Stimulated activated CD8-positive, alpha-beta memory T cell treated with anti-CD3 and anti-CD28 coated beads, Interleukin-12 subunit alpha, Interleukin-12 subunit beta, amount 100 ng/mL, for 4 hours (primary cell): ENCODE data around the gene NSRP1.
"Not testable (repeated sequence)": the region's sequence is repeated elsewhere in the genome, so short reads cannot be mapped to it uniquely, and the experiment has no call there.

Experiments used
- DNase-seq: peaks from one replicate; pipeline ENCODE4 v3.0.0-alpha.2; 2020; ENCODE audit warnings: low read depth

Gene NSRP1

GRCh38 chr17:30222251-30222650, 105.6 kb downstream of the NSRP1 start:
- no peak for DNase-seq

- DNase-seq, result no peak
These were observed 106.1 kb downstream of the NSRP1 start for GRCh38 chr17:30222721-30223175.

DNA sequence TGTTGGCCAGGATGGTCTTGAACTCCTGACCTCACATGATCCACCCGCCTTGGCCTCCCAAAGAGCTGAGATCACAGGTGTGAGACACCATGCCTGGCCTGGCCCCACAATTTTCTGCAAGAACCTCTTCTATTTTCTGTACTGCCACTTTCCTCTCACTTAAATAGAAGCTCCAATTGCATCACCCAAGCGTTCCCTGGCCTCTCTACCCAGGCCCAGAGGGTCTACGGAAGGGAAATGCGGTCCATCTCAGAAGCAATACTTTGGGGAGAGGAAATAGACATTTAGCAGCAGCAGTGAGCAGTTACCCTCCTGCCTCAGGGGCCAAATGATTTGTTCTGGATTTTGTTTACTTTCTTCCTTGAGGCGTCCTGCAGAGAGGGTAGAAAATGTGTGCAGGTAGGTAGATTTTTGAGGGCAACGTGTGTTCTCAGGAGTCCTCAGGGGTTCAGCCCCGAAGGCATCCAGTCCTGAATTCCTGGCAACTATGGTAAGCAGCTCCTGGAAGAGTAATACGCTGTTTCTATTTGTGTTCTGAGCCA, 107.9 kb downstream of the NSRP1 start:
- DNase-seq, result no peak

GRCh38 chr17:30225112-30225511, 108.5 kb downstream of the NSRP1 start:
- no peak for DNase-seq

DNA sequence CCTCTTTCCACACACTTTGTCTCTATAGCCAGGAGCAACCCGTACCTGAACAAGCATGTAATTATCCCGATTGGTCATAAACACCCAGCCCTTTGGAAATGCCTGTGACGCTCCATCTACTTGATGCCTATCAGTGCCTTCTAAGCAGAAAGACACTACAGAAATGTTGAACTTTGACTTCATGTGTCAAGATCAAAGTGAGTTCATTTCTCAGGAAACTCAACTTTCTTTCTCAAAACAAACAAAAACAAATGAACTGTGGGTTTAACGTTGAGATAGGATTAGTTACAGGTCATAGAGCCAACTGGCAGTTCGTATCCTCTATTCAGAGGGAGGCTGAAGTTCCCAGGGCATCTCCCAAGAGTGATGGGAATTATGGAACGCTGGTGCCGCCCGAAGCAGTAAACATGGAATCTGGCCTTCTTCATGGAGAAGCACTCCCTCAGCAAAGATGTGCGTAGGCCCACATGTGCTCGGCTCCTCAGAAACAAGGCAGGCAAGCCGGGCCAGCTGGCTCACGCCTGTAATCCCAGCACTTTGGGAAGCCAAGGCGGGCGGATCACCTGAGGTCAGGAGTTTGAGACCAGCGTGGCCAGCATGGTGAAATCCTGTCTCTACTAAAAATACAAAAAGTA, 109.4 kb downstream of the NSRP1 start:
- DNase-seq, result no peak

GRCh38 chr17:30226878-30227277, 110.3 kb downstream of the NSRP1 start:
- no peak for DNase-seq

GRCh38 chr17:30228011-30228410, 111.4 kb downstream of the NSRP1 start:
- DNase-seq, result no peak

DNA sequence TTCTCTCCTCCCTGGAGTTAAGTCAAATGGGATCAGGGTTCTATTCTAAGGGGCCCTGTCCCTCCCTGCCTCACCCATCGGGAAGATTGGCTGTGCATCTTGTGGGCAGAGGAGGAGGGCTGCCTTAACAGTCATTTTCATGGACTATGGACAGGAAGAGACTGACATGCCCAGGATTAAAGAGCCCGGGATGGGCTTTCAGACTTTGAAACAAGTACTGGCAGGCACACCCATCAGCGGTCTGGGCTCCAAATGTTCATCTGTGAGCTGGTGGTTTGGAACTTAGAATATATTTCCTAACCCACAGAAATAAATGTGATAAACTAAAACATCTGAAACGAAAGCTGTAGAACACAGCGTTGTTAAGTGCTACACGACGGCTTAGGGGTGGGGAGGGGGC, 112.4 kb downstream of the NSRP1 start:
- DNase-seq, result no peak

- not testable (repeated sequence) for DNase-seq
These were observed 113.4 kb downstream of the NSRP1 start for GRCh38 chr17:30230009-30230408.

DNA sequence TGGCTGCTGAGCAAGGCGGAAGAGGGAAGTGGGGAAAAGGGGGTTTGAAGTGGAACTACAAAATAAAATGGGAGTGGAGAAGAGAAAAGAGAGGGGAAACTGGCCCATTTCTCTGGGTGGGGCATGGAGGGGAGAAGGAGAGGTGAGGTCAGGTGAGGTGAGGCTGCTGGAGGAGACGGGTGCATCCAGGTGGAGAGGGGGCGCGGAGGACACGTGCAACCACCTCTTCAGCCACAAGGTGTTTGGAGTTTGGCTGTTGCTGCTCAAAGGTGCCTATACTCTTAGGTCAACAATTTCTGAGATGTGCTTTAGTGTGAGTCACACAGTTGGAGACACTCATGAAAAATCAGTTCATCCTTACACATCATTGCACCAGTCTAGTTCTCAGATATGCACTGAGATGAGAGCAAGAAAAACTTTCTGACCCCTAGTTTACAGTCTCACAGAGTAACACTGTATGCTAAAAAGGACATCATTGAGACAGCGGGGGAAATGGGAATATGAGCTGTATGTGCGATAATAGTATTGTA, 114.0 kb downstream of the NSRP1 start:
- DNase-seq, result no peak

- DNase-seq, result no peak
These were observed 115.6 kb downstream of the NSRP1 start for GRCh38 chr17:30232015-30232823.

GRCh38 chr17:30232824-30233427, 116.3 kb downstream of the NSRP1 start:
- DNase-seq, result no peak

GRCh38 chr17:30234296-30234695, 117.7 kb downstream of the NSRP1 start:
- DNase-seq, result no peak

DNA sequence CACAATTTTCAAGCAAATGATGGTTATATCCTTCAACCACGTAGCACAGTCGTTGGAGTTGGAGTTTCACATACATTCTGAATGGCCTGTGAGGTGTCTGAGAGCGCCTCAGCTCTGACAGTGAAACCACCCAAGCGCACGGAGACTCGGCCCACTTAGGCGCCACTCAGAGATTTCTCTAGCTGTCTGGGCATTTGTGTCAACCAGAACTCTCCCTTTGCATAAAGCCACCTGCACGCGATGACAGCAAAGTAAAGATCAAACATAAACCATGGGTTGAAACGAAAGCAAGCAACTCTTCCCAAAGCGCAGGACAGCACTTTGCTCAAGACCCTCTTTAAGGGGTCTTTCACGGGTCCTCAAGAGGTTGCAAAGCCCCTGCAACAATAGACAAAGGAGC, 118.3 kb downstream of the NSRP1 start:
- DNase-seq, result no peak

DNA sequence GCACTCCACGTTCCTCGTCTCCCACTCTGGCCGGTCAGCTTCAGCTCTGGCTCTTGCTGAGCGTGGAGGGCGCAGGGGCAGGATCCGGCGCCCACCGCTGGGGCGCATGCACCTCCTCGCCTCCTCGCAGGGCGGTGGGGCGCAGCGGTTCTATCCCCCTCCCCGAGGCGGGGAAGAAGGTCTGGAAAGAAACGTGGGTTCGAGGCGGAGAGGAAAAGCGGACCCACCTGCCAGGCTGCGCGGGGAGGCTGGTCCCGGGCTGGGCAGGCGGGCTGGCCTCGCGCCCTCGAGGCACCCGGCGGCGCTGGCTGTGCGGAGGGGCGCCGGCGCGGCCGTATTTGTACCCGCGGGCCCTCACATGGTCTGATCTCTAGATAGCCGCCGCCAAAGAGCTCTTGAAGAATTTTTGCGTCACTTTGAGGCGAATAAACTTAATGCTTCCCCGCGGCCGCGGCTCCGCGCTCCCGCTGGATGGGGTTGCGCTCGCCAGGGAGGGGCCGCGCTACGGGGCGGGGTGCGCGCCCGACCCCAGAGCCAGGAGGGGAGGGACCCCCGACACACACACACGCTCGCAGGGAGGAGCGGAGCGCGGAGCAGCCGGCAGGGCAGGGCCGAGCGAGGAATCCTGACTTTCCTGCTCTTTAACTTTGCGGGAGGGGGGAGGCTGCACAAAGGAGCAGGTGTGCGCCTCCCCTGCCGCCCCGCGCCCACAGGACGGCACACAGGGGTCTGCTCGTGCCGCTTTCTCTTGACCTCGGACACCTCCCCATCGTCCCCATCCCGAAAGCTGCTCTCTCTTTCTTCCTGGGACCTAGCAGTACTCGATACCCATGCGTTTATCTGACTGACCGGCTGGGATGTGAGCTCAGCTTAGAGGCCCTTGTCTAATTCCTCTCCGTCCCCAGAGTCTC, 119.0 kb downstream of the NSRP1 start, which contains the start of gene SLC6A4:
Gene SLC6A4 (minus strand): TSS at position 312 of the 911 bp plus-strand sequence. CDS start 13,739 bp downstream, outside the sequence.
- DNase-seq, result no peak
